HepG2 (cell line): ENCODE measurements around the gene DDTL. TPM values are rescaled to one million over a fixed set of nuclear protein-coding genes. Genes with fewer than 3 reads are reported as not detected.

Source experiments
- ARID2 ChIP-seq: sonication (generic); formaldehyde crosslinking; IDR thresholded peaks from 2 replicates; pipeline ENCODE4 v1.8.1; 2022; ENCODE audit warnings: mild to moderate bottlenecking, missing genetic modification reagents, borderline replicate concordance
- ARID3A ChIP-seq: IDR thresholded peaks from 2 replicates; pipeline ENCODE4 v1.6.1; 2012; ENCODE audit warnings: low read depth, low read length, improper control_type of control experiment
- ARNTL ChIP-seq: sonication (generic); formaldehyde crosslinking; IDR thresholded peaks from 2 replicates; pipeline ENCODE4 v1.4.0; 2020; ENCODE audit warnings: mild to moderate bottlenecking, missing genetic modification reagents
- DZIP1 ChIP-seq: sonication (generic); formaldehyde crosslinking; IDR thresholded peaks from 2 replicates; pipeline ENCODE4 v1.5.0; 2020; ENCODE audit warnings: mild to moderate bottlenecking, missing genetic modification reagents
- JDP2 ChIP-seq: sonication (generic); formaldehyde crosslinking; IDR thresholded peaks from 2 replicates; pipeline ENCODE4 v1.8.1; 2022; ENCODE audit warnings: missing genetic modification reagents, borderline replicate concordance
- MATR3 ChIP-seq: sonication (generic); formaldehyde crosslinking; IDR thresholded peaks from 2 replicates; pipeline ENCODE4 v1.4.0; 2020; ENCODE audit warnings: missing genetic modification reagents
- NCOA2 ChIP-seq: sonication (generic); formaldehyde crosslinking; IDR thresholded peaks from 2 replicates; pipeline ENCODE4 v1.8.0; 2022; ENCODE audit warnings: inconsistent platforms
- RBM22 ChIP-seq: fragments of 200-400 bp; formaldehyde crosslinking; optimal IDR thresholded peaks from 2 replicates; pipeline ENCODE3; 2017; ENCODE audit warnings: mild to moderate bottlenecking, low read length, moderate library complexity
- SIN3A ChIP-seq: IDR thresholded peaks from 2 replicates; pipeline ENCODE4 v1.6.1; 2011; ENCODE audit warnings: low read depth, mild to moderate bottlenecking, control low read depth, low read length, borderline replicate concordance
- SP4 ChIP-seq: sonication (generic); formaldehyde crosslinking; IDR thresholded peaks from 2 replicates; pipeline ENCODE4 v1.8.1; 2023; ENCODE audit warnings: mild to moderate bottlenecking, missing genetic modification reagents
- ZBTB3 ChIP-seq: sonication (generic); formaldehyde crosslinking; IDR thresholded peaks from 2 replicates; pipeline ENCODE4 v1.4.0; 2020; ENCODE audit warnings: low read depth, mild to moderate bottlenecking, moderate library complexity, missing genetic modification reagents, borderline replicate concordance
- ZBTB46 ChIP-seq: sonication (generic); formaldehyde crosslinking; IDR thresholded peaks from 2 replicates; pipeline ENCODE4 v1.4.0; 2020; ENCODE audit warnings: mild to moderate bottlenecking, missing genetic modification reagents, borderline replicate concordance
- ZNF235 ChIP-seq: sonication (generic); formaldehyde crosslinking; IDR thresholded peaks from 2 replicates; pipeline ENCODE4 v1.8.1; 2023; ENCODE audit warnings: mild to moderate bottlenecking, missing genetic modification reagents, borderline replicate concordance
- ZNF264 ChIP-seq: sonication (generic); formaldehyde crosslinking; IDR thresholded peaks from 2 replicates; pipeline ENCODE4 v1.4.0; 2020; ENCODE audit warnings: missing genetic modification reagents
- ZNF317 ChIP-seq: sonication (generic); formaldehyde crosslinking; IDR thresholded peaks from 2 replicates; pipeline ENCODE4 v1.5.0; 2020; ENCODE audit warnings: mild to moderate bottlenecking, missing genetic modification reagents
- ZNF572 ChIP-seq: sonication (generic); formaldehyde crosslinking; IDR thresholded peaks from 2 replicates; pipeline ENCODE4 v1.5.1; 2020; ENCODE audit warnings: mild to moderate bottlenecking, missing genetic modification reagents
- ZNF619 ChIP-seq: sonication (generic); formaldehyde crosslinking; IDR thresholded peaks from 2 replicates; pipeline ENCODE4 v1.4.0; 2020; ENCODE audit warnings: mild to moderate bottlenecking, missing genetic modification reagents
- ZNF792 ChIP-seq: IDR thresholded peaks from 2 replicates; pipeline ENCODE4 v1.6.1; 2016
- polyA plus RNA-seq, 8 experiments: library from polyadenylated mRNA; depleted of rRNA in 3 of 8; stranded (reverse) in 7 of 8; unstranded in 1 of 8; fragments of >200 nt; fragmentation: Illumina TruSeq in 4 of 8; extraction: Trizol in 4 of 8; gene quantifications; 2 replicates each; pipeline versions ENCODE4 v1.2.1 to v1.2.3, GENCODE V29; 2011 to 2016; ENCODE audit warnings: low read depth in 4 of 8, missing spikeins in 1 of 8, mixed read lengths in 1 of 8; ENCODE audit not compliant: insufficient read depth in 1 of 8
- total RNA-seq, 5 experiments: library from RNA; depleted of rRNA; stranded (reverse); fragments of >200 nt; fragmentation: Illumina TruSeq; extraction: Trizol; gene quantifications; 2 replicates each; pipeline ENCODE4 v1.2.3, GENCODE V29; 2016; ENCODE audit warnings: low read depth in 1 of 5
- TF ChIP-seq, protein P1 (sequence below): sonication (generic); formaldehyde crosslinking; IDR thresholded peaks from 2 replicates; pipeline ENCODE4 v1.4.0; 2020; ENCODE audit warnings: missing genetic modification reagents
- TF ChIP-seq, protein P2 (sequence below): sonication (generic); formaldehyde crosslinking; IDR thresholded peaks from 2 replicates; pipeline ENCODE4 v1.8.1; 2023; ENCODE audit warnings: mild to moderate bottlenecking, missing genetic modification reagents
- TF ChIP-seq, protein P3 (sequence below): IDR thresholded peaks from 2 replicates; pipeline ENCODE4 v1.6.1; 2016

Gene DDTL
- total and polyA plus RNA-seq, 2 of the 13 experiments (the other 11 are each of a cell fraction or from before 2014, with no cell fraction given): 0.31 TPM; not detected in 1

- TF ChIP-seq ARID3A (peak; percentile 41; the same call in 1 of the 2 replicates), ARID2 (no peak), ZNF792 (CRISPR knock-in tag) (no peak), ZNF235 (CRISPR knock-in tag) (no peak), MATR3 (CRISPR knock-in tag) (no peak), DZIP1 (no peak), SP4 (CRISPR knock-in tag) (no peak), NCOA2 (CRISPR knock-in tag) (peak; percentile 90), ZBTB3 (CRISPR knock-in tag) (no peak), ZNF619 (CRISPR knock-in tag) (no peak), ZNF572 (CRISPR knock-in tag) (no peak), SIN3A (no peak), ZNF317 (CRISPR knock-in tag) (no peak), JDP2 (CRISPR knock-in tag) (no peak), ZBTB46 (no peak), RBM22 (no peak), ARNTL (CRISPR knock-in tag) (0 out of 2 replicates have a peak, but pooled peaks have one; percentile 6), ZNF264 (peak; percentile 39; the same call in 1 of the 2 replicates)
- TF ChIP-seq, protein P1, sequence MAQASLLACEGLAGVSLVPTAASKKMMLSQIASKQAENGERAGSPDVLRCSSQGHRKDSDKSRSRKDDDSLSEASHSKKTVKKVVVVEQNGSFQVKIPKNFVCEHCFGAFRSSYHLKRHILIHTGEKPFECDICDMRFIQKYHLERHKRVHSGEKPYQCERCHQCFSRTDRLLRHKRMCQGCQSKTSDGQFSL (CRISPR knock-in tag): no peak
- TF ChIP-seq, protein P2, sequence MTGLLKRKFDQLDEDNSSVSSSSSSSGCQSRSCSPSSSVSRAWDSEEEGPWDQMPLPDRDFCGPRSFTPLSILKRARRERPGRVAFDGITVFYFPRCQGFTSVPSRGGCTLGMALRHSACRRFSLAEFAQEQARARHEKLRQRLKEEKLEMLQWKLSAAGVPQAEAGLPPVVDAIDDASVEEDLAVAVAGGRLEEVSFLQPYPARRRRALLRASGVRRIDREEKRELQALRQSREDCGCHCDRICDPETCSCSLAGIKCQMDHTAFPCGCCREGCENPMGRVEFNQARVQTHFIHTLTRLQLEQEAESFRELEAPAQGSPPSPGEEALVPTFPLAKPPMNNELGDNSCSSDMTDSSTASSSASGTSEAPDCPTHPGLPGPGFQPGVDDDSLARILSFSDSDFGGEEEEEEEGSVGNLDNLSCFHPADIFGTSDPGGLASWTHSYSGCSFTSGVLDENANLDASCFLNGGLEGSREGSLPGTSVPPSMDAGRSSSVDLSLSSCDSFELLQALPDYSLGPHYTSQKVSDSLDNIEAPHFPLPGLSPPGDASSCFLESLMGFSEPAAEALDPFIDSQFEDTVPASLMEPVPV (CRISPR knock-in tag): no peak
- TF ChIP-seq, protein P3, sequence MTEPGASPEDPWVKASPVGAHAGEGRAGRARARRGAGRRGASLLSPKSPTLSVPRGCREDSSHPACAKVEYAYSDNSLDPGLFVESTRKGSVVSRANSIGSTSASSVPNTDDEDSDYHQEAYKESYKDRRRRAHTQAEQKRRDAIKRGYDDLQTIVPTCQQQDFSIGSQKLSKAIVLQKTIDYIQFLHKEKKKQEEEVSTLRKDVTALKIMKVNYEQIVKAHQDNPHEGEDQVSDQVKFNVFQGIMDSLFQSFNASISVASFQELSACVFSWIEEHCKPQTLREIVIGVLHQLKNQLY (CRISPR knock-in tag): peak; percentile 44
Observed at GRCh38 chr22:24009227-24010017, 42.7 kb downstream of the DDTL start (continued).
